Tibial nerve (tissue), 4 donors: ENCODE measurements around the gene CNTN5.

Experiments
- CTCF ChIP-seq, 5 experiments: fragments of 200-600 bp in 3 of 5; fragments of 450-650 bp in 2 of 5; sonication (generic) in 3 of 5; IDR thresholded peaks; one replicate each; pipeline ENCODE4 v1.5.1; 2016 to 2019; ENCODE audit warnings: antibody characterized with exemption in 5 of 5, mild to moderate bottlenecking in 3 of 5, moderate library complexity in 2 of 5
- EP300 ChIP-seq, 2 donors: sonication (generic); formaldehyde crosslinking; IDR thresholded peaks; one replicate each; pipeline ENCODE4 v1.6.1; 2017; ENCODE audit warnings: antibody characterized with exemption in 2 of 2, mild to moderate bottlenecking in 1 of 2

- TF ChIP-seq CTCF (IDR thresholded peaks at IDR 0.05) (no peak), EP300 (IDR thresholded peaks at IDR 0.05) (no peak)
Observed at GRCh38 chr11:100302824-100303223, 1282.1 kb downstream of the CNTN5 start.
